Type B pancreatic cell (in vitro differentiated cells): ENCODE results near the gene ATP4B. TPM values are rescaled to one million over a fixed set of nuclear protein-coding genes. Genes with fewer than 3 reads are reported as not detected.

Source experiments
- DNase-seq: peaks from one replicate; pipeline ENCODE4 v3.0.0; 2021; ENCODE audit warnings: mixed read lengths; ENCODE audit not compliant: unreplicated experiment; ENCODE audit errors: extremely low spot score
- H3K27ac Mint-ChIP-seq: 2 replicates; pipeline ENCODE4 v1.8.0; 2021; ENCODE audit warnings: mild to moderate bottlenecking, mixed read lengths
- H3K27me3 Mint-ChIP-seq: 2 replicates; pipeline ENCODE4 v1.8.0; 2021; ENCODE audit warnings: mixed read lengths
- H3K36me3 Mint-ChIP-seq: 2 replicates; pipeline ENCODE4 v1.8.0; 2021; ENCODE audit warnings: mixed read lengths
- H3K4me1 Mint-ChIP-seq: one replicate; pipeline ENCODE4 v1.8.0; 2021; ENCODE audit warnings: mixed read lengths; ENCODE audit not compliant: unreplicated experiment
- H3K4me3 Mint-ChIP-seq: 2 replicates; pipeline ENCODE4 v1.8.0; 2021; ENCODE audit warnings: mild to moderate bottlenecking, mixed read lengths
- H3K9me3 Mint-ChIP-seq: 2 replicates; pipeline ENCODE4 v1.8.0; 2021; ENCODE audit warnings: mixed read lengths
- CTCF ChIP-seq: fragments of 200-600 bp; sonication (generic); conservative IDR thresholded peaks from 2 replicates; pipeline ENCODE4 v1.5.0; 2021; ENCODE audit warnings: antibody characterized with exemption, mild to moderate bottlenecking
- total RNA-seq: library from RNA; stranded (reverse); gene quantifications from 2 replicates; pipeline ENCODE4 v1.2.1, GENCODE V29; 2021; ENCODE audit warnings: low replicate concordance

The ATP4B gene
- total RNA-seq, 1 donor from 2014 or later = 26.7 TPM

GRCh38 chr13:113634279-113635047 lies 23.5 kb downstream of the ATP4B start:
- no peaks in the 10 kb centered on the region for H3K27me3 Mint-ChIP-seq
- peaks cover 1% of the 10 kb centered on the region for H3K4me1 Mint-ChIP-seq
- H3K4me3 Mint-ChIP-seq = no peak overlapping the region
- no peaks in the 10 kb centered on the region for H3K9me3 Mint-ChIP-seq
- no peak for TF ChIP-seq CTCF
- no peak for DNase-seq
- H3K27ac Mint-ChIP-seq = no peak overlapping the region
- H3K36me3 Mint-ChIP-seq = peaks cover 35% of the 10 kb centered on the region

GRCh38 chr13:113633485-113633873 lies 24.5 kb downstream of the ATP4B start:
- Mint-ChIP-seq H3K4me1 (peaks cover 4% of the 10 kb centered on the region), H3K27ac (no peak overlapping the region), H3K9me3 (no peaks in the 10 kb centered on the region), H3K27me3 (no peaks in the 10 kb centered on the region), H3K36me3 (peaks cover 31% of the 10 kb centered on the region), H3K4me3 (no peak overlapping the region)
- no peak for TF ChIP-seq CTCF
- no peak for DNase-seq

GRCh38 chr13:113632706-113633484 lies 25.1 kb downstream of the ATP4B start:
- Mint-ChIP-seq H3K27me3 (no peaks in the 10 kb centered on the region), H3K4me3 (no peak overlapping the region), H3K9me3 (no peaks in the 10 kb centered on the region), H3K27ac (no peak overlapping the region), H3K36me3 (peaks cover 28% of the 10 kb centered on the region), H3K4me1 (peaks cover 4% of the 10 kb centered on the region)
- TF ChIP-seq CTCF = no peak
- no peak for DNase-seq

GRCh38 chr13:113631341-113632095 lies 26.5 kb downstream of the ATP4B start:
- Mint-ChIP-seq H3K27ac (no peak overlapping the region), H3K9me3 (no peaks in the 10 kb centered on the region), H3K4me3 (no peak overlapping the region), H3K36me3 (peaks cover 22% of the 10 kb centered on the region), H3K27me3 (no peaks in the 10 kb centered on the region), H3K4me1 (peaks cover 8% of the 10 kb centered on the region)
- no peak for TF ChIP-seq CTCF
- DNase-seq = no peak

DNA sequence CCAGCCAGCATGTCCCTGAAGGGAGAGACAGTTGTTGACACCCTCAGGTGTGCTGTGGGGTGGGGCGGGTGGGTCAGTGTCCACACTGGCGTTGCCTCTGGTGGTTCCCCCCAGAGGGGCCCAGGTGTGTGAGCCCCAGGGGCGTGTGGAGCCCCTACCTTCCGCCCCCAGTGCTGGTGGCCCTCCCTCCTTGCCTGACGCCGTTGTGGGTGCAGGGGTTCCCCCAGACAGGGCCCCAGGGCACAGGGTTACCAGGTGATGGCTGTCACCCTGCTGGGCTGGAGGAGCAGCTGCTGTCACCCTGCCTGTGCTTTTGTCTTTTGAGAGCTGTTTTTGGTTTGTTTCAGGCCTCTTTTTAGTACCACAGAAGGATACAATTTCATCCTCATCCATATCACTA lies 27.2 kb downstream of the ATP4B start:
- H3K9me3 Mint-ChIP-seq = no peaks in the 10 kb centered on the region
- no peak overlapping the region for H3K27ac Mint-ChIP-seq
- H3K36me3 Mint-ChIP-seq = peaks cover 26% of the 10 kb centered on the region
- no peak for DNase-seq
- no peak for TF ChIP-seq CTCF
- no peak overlapping the region for H3K4me3 Mint-ChIP-seq
- H3K27me3 Mint-ChIP-seq = no peaks in the 10 kb centered on the region
- H3K4me1 Mint-ChIP-seq = peaks cover 9% of the 10 kb centered on the region
